H1 (cell line): Measurements from ENCODE around the gene MMP15. TPM values are rescaled to one million over a fixed set of nuclear protein-coding genes. Genes with fewer than 3 reads are reported as not detected.

Experiments used
- CTCF ChIA-PET: fragments of 300-600 bp; sonication (Branson Sonifier 250); formaldehyde crosslinking; loops from one replicate; lab custom pipeline; 2021; ENCODE audit not compliant: partially characterized antibody; lab: Charles Lee
- POLR2A ChIA-PET: fragments of 300-600 bp; sonication (Branson Sonifier 250); formaldehyde crosslinking; loops from one replicate; lab custom pipeline; 2021; ENCODE audit warnings: inconsistent platforms; ENCODE audit not compliant: partially characterized antibody; lab: Charles Lee
- DNase-seq, 2 experiments: peaks; one replicate each; pipeline versions ENCODE4 v3.0.0 to v3.0.0-alpha.2; 2010 to 2022; ENCODE audit warnings: low spot score in 2 of 2, low read depth in 1 of 2, mixed read lengths in 1 of 2
- FAIRE-seq: peaks from 2 replicates; lab custom pipeline; 2011; peaks lifted over from hg19 to GRCh38; lab: Jason Lieb, UNC
- H2AFZ ChIP-seq: 2 replicates; pipeline ENCODE4 v1.8.1; 2012; ENCODE audit warnings: low read length, inconsistent platforms
- H2AK5ac ChIP-seq: 2 replicates; pipeline ENCODE4 v1.6.1; 2013; ENCODE audit warnings: low read depth, low read length
- H2BK120ac ChIP-seq: replicated peaks from 2 replicates; pipeline ENCODE3; 2013; ENCODE audit warnings: low read depth, low read length, inconsistent platforms
- H2BK12ac ChIP-seq: 2 replicates; pipeline ENCODE4 v1.6.1; 2013; ENCODE audit warnings: low read depth, low read length
- H2BK15ac ChIP-seq: 2 replicates; pipeline ENCODE4 v1.6.1; 2013; ENCODE audit warnings: low read length
- H2BK20ac ChIP-seq: 2 replicates; pipeline ENCODE4 v1.6.1; 2013; ENCODE audit warnings: low read length
- H2BK5ac ChIP-seq: 2 replicates; pipeline ENCODE4 v1.6.1; 2013; ENCODE audit warnings: low read depth, low read length
- H3K14ac ChIP-seq: 2 replicates; pipeline ENCODE4 v1.6.1; 2013; ENCODE audit warnings: inconsistent platforms; ENCODE audit not compliant: insufficient read length
- H3K18ac ChIP-seq: 2 replicates; pipeline ENCODE4 v1.6.1; 2013; ENCODE audit warnings: low read length; ENCODE audit errors: extremely low read depth
- H3K23ac ChIP-seq: 2 replicates; pipeline ENCODE4 v1.6.1; 2013; ENCODE audit warnings: inconsistent platforms; ENCODE audit not compliant: insufficient read length
- H3K23me2 ChIP-seq: 2 replicates; pipeline ENCODE4 v1.6.1; 2013; ENCODE audit warnings: low read depth, low read length
- H3K27ac ChIP-seq: 2 replicates; pipeline ENCODE4 v1.6.1; 2011; ENCODE audit warnings: low read depth, low read length, inconsistent platforms
- H3K27me3 ChIP-seq, 4 experiments: replicated peaks in 1 of 4; 1 replicate in 1 of 4; 2 replicates in 3 of 4; pipeline versions ENCODE4 v1.6.1 to v1.8.1; 2011 to 2013; ENCODE audit warnings: low read length in 3 of 4, mild to moderate bottlenecking in 3 of 4, inconsistent platforms in 2 of 4, mixed read lengths in 2 of 4, moderate library complexity in 1 of 4; ENCODE audit not compliant: control insufficient read depth in 3 of 4, insufficient read depth in 3 of 4; ENCODE audit errors: extremely low read depth in 1 of 4
- H3K36me3 ChIP-seq, 4 experiments: 2 replicates each; pipeline versions ENCODE4 v1.6.1 to v1.8.1; 2011 to 2013; ENCODE audit warnings: mild to moderate bottlenecking in 4 of 4, low read length in 3 of 4, moderate library complexity in 2 of 4, control low read depth in 1 of 4, inconsistent platforms in 1 of 4; ENCODE audit not compliant: insufficient read depth in 4 of 4, control insufficient read depth in 2 of 4
- H3K4ac ChIP-seq: replicated peaks from 2 replicates; pipeline ENCODE3; 2013; ENCODE audit warnings: low read length, low read depth, mixed read lengths, inconsistent platforms; ENCODE audit not compliant: insufficient read length
- H3K4me1 ChIP-seq, 4 experiments: replicated peaks in 1 of 4; 1 replicate in 1 of 4; 2 replicates in 3 of 4; pipeline versions ENCODE4 v1.6.1 to v1.8.1; 2011 to 2013; ENCODE audit warnings: low read length in 3 of 4, inconsistent platforms in 2 of 4, mixed read lengths in 1 of 4; ENCODE audit not compliant: insufficient read depth in 4 of 4, control insufficient read depth in 3 of 4
- H3K4me2 ChIP-seq, 2 experiments: 2 replicates each; pipeline versions ENCODE4 v1.6.1 to v1.8.1; 2011 to 2013; ENCODE audit warnings: low read depth in 2 of 2, low read length in 2 of 2, control low read depth in 1 of 2, inconsistent platforms in 1 of 2, mild to moderate bottlenecking in 1 of 2; ENCODE audit not compliant: insufficient read depth in 1 of 2
- H3K4me3 ChIP-seq, 4 experiments: fragments of 200-600, 300-600 bp in 1 of 4; sonication (generic), shearing (Covaris generic), sonication (Bioruptor Twin) in 1 of 4; 2 replicates each; pipeline versions ENCODE4 v1.5.1 to v1.8.1; 2011 to 2016; ENCODE audit warnings: low read length in 4 of 4, low read depth in 3 of 4, control low read depth in 2 of 4, inconsistent platforms in 2 of 4, mild to moderate bottlenecking in 2 of 4, mixed read lengths in 1 of 4, moderate library complexity in 1 of 4; ENCODE audit not compliant: insufficient read depth in 2 of 4; ENCODE audit errors: extremely low read depth in 1 of 4
- H3K56ac ChIP-seq: replicated peaks from 2 replicates; pipeline ENCODE3; 2013; ENCODE audit warnings: low read depth, mild to moderate bottlenecking, mixed read lengths, low read length, inconsistent platforms; ENCODE audit not compliant: insufficient read length
- H3K79me1 ChIP-seq: 2 replicates; pipeline ENCODE4 v1.6.1; 2013; ENCODE audit warnings: low read depth, low read length, control low read depth
- H3K79me2 ChIP-seq, 2 experiments: 2 replicates each; pipeline versions ENCODE4 v1.6.1 to v1.8.1; 2012 to 2013; ENCODE audit warnings: low read length in 2 of 2, mild to moderate bottlenecking in 2 of 2, inconsistent platforms in 1 of 2; ENCODE audit not compliant: insufficient read depth in 2 of 2, control insufficient read depth in 1 of 2
- H3K9ac ChIP-seq, 4 experiments: replicated peaks in 1 of 4; 1 replicate in 1 of 4; 2 replicates in 3 of 4; pipeline versions ENCODE4 v1.6.1 to v1.8.1; 2011 to 2013; ENCODE audit warnings: low read depth in 3 of 4, low read length in 3 of 4, control low read depth in 2 of 4, mild to moderate bottlenecking in 2 of 4, moderate library complexity in 2 of 4, inconsistent platforms in 1 of 4; ENCODE audit errors: extremely low read depth in 1 of 4
- H3K9me3 ChIP-seq, 2 experiments: 2 replicates each; pipeline versions ENCODE4 v1.6.1 to v1.8.1; 2012 to 2013; ENCODE audit warnings: mild to moderate bottlenecking in 2 of 2, moderate library complexity in 2 of 2, control low read depth in 1 of 2, inconsistent platforms in 1 of 2, low read depth in 1 of 2, low read length in 1 of 2, mixed read lengths in 1 of 2; ENCODE audit not compliant: insufficient read depth in 2 of 2
- H4K20me1 ChIP-seq, 2 experiments: replicated peaks in 1 of 2; 2 replicates each; pipeline versions ENCODE3 to v1.8.1; 2011 to 2013; ENCODE audit warnings: inconsistent platforms in 2 of 2, low read length in 2 of 2, mild to moderate bottlenecking in 1 of 2; ENCODE audit not compliant: insufficient read depth in 2 of 2, control insufficient read depth in 1 of 2
- H4K5ac ChIP-seq: 2 replicates; pipeline ENCODE4 v1.6.1; 2013; ENCODE audit warnings: low read length, low read depth, mixed read lengths, inconsistent platforms; ENCODE audit not compliant: insufficient read length
- H4K8ac ChIP-seq: 2 replicates; pipeline ENCODE4 v1.8.0; 2013; ENCODE audit warnings: mild to moderate bottlenecking, moderate library complexity, low read length, inconsistent platforms; ENCODE audit not compliant: insufficient read depth; ENCODE audit errors: extremely low read depth
- H4K91ac ChIP-seq: replicated peaks from 2 replicates; pipeline ENCODE3; 2013; ENCODE audit warnings: low read length, mixed read lengths, inconsistent platforms; ENCODE audit not compliant: insufficient read length
- EP300 ChIP-seq, 2 experiments: IDR thresholded peaks; 1 replicate in 1 of 2; 2 replicates in 1 of 2; pipeline ENCODE4 v1.6.1; 2011 to 2012; ENCODE audit warnings: low read depth in 2 of 2, low read length in 2 of 2, mild to moderate bottlenecking in 2 of 2, borderline replicate concordance in 1 of 2, inconsistent platforms in 1 of 2, moderate library complexity in 1 of 2
- RXRA ChIP-seq: IDR thresholded peaks from 2 replicates; pipeline ENCODE4 v1.6.1; 2011; ENCODE audit warnings: low read depth, mild to moderate bottlenecking, low read length, moderate library complexity; ENCODE audit not compliant: insufficient read depth
- WGBS, 2 experiments: shearing (Covaris generic) in 1 of 2; methylation state at CpG; one replicate each; pipeline versions ENCODE4 v1.1.6 to v1.1.7; 2013 to 2015; ENCODE audit warnings: low lambda C conversion rate in 2 of 2, mixed read lengths in 2 of 2, inconsistent platforms in 1 of 2, low coverage in 1 of 2, missing lambda C conversion rate in 1 of 2; ENCODE audit not compliant: insufficient replicate concordance in 2 of 2, insufficient coverage in 1 of 2, insufficient read length in 1 of 2; ENCODE audit errors: extremely low coverage in 1 of 2, missing lambda C conversion rate in 1 of 2; 5-methylcytosine and 5-hydroxymethylcytosine counted together
- polyA plus RNA-seq, 7 experiments: library from polyadenylated mRNA; depleted of rRNA in 3 of 7; stranded (reverse) in 5 of 7; unstranded in 2 of 7; fragments of >200 nt in 5 of 7; fragments of 200-250 nt in 2 of 7; gene quantifications; 1 replicate in 5 of 7; 2 replicates in 1 of 7; 4 replicates in 1 of 7; pipeline versions ENCODE4 v1.2.1 to v1.2.3, GENCODE V29; 2011 to 2013; ENCODE audit warnings: missing spikeins in 2 of 7, mixed read lengths in 2 of 7
- total RNA-seq: library from RNA; stranded (reverse); fragmentation: NEBNext Ultra II Directional; extraction: Animal tissue kit (Norgen Biotek cat#: 25700); gene quantifications from 2 replicates; pipeline ENCODE4 v1.2.1, GENCODE V29; 2021

Gene MMP15
- total and polyA plus RNA-seq, 2 of the 8 experiments (the other 6 are each of a cell fraction or from before 2014, with no cell fraction given), result 38.5 to 42.2 TPM

GRCh38 chr16:57997176-57997527 lies 28.4 kb upstream of the MMP15 start:
- no peak overlapping the region for H2AFZ ChIP-seq
- TF ChIP-seq EP300 (IDR thresholded peaks at IDR 0.05; ENCODE audit: borderline replicate concordance in 1 of 2, low read depth in 2 of 2, low read length in 2 of 2), result no peak
- TF ChIP-seq RXRA, result no peak

More at GRCh38 chr16:57997176-57997527, 28.4 kb upstream of the MMP15 start:
- no peak overlapping the region for H4K91ac ChIP-seq
- 95% methylated on average over 35 of the region's 35 CpGs; no CpG with 5 or more reads in 1 of the 2 experiments for WGBS, 2 experiments
- DNase-seq (no peak), FAIRE-seq (no peak)
- H3K18ac ChIP-seq, result no peak overlapping the region
- no peak overlapping the region for H3K56ac ChIP-seq
- H3K79me1 ChIP-seq, result no peaks in the 10 kb centered on the region
- POLR2A ChIA-PET, result interaction anchor here (0.6 to 1.5 kb wide), 3 partner anchors 9 to 131 kb away, joined by 4 to 6 read pairs (median 5); no protein-coding TSS in a partner anchor
- no peak overlapping the region for H3K14ac ChIP-seq
- H2BK5ac ChIP-seq, result no peak overlapping the region
- no peak overlapping the region for H3K4me3 ChIP-seq
- no peaks in the 10 kb centered on the region for H3K9me3 ChIP-seq
- no peaks in the 10 kb centered on the region for H3K79me2 ChIP-seq
- H3K9ac ChIP-seq, result no peak overlapping the region
- no peak overlapping the region for H4K5ac ChIP-seq
- peaks cover 0 to 12% (median 3%) of the 10 kb centered on the region in 4 experiments; a peak in 4 of 8 replicates for H3K36me3 ChIP-seq
- H4K20me1 ChIP-seq, result peaks cover 0 to 7% of the 10 kb centered on the region in 2 experiments
- H3K23ac ChIP-seq, result no peak overlapping the region
- no peak overlapping the region for H3K4me2 ChIP-seq
- CTCF ChIA-PET, result interaction anchor here (0.9 to 26.3 kb wide), 5 partner anchors 11 to 202 kb away, joined by 3 to 305 read pairs (median 3); no protein-coding TSS in a partner anchor
- no peak overlapping the region for H3K4ac ChIP-seq
- H2BK20ac ChIP-seq, result no peak overlapping the region
- no peak overlapping the region for H2BK12ac ChIP-seq
- peaks cover 0 to 3% (median 0%) of the 10 kb centered on the region in 4 experiments; a peak in 2 of 7 replicates for H3K27me3 ChIP-seq
- H2BK120ac ChIP-seq, result no peak overlapping the region
- H2BK15ac ChIP-seq, result no peak overlapping the region
- H4K8ac ChIP-seq, result no peak overlapping the region
- H3K27ac ChIP-seq, result no peak overlapping the region
- no peak overlapping the region for H2AK5ac ChIP-seq
- peaks cover 5 to 14% (median 9%) of the 10 kb centered on the region in 4 experiments; a peak in 6 of 7 replicates for H3K4me1 ChIP-seq
- H3K23me2 ChIP-seq, result peaks cover 7% of the 10 kb centered on the region
